ENCODE measurements around the gene SMYD3. TPM values are rescaled to one million over a fixed set of nuclear protein-coding genes. Genes with fewer than 3 reads are reported as not detected.

Gene SMYD3
- polyA plus RNA-seq, 1 donor = 7.1 TPM

- DNase-seq = no peak
Observed at GRCh38 chr1:245700631-245701030, 806.4 kb downstream of the SMYD3 start.

Other genes starting within 250 kb of the SMYD3 start
- 12.9 TPM for gene TFB2M, start 59.0 kb upstream of the SMYD3 start, polyA plus RNA-seq (ENCODE audit: insufficient read length)
- 13.2 TPM for gene CNST, start 59.2 kb upstream of the SMYD3 start, polyA plus RNA-seq (ENCODE audit: insufficient read length)
- 36.3 TPM for gene SCCPDH, start 217.1 kb upstream of the SMYD3 start, polyA plus RNA-seq (ENCODE audit: insufficient read length)

Measured in hindlimb muscle (tissue), 1 donor.